Right lobe of liver (tissue), 4 donors: ENCODE data around the gene ARHGAP33.

ENCODE experiments used
- POLR2A ChIP-seq: fragments of 450-650 bp; IDR thresholded peaks from one replicate; pipeline ENCODE4 v1.6.1; 2017; ENCODE audit warnings: antibody characterized with exemption, mild to moderate bottlenecking
- TF ChIP-seq, protein P1 (sequence below), 4 donors: fragments of 200-600 bp in 3 of 4; fragments of 450-650 bp in 1 of 4; IDR thresholded peaks; one replicate each; pipeline versions ENCODE4 v1.5.1 to v1.8.0; 2016 to 2022; ENCODE audit warnings: antibody characterized with exemption in 4 of 4, mild to moderate bottlenecking in 2 of 4
- donor health status: DM: no; HTN: no; CAD: no.
- donor health status: DM: no; HTN: no; CAD: no.
- donor health status: DM: no; HTN: yes; CAD: no.

- TF ChIP-seq, protein P1, sequence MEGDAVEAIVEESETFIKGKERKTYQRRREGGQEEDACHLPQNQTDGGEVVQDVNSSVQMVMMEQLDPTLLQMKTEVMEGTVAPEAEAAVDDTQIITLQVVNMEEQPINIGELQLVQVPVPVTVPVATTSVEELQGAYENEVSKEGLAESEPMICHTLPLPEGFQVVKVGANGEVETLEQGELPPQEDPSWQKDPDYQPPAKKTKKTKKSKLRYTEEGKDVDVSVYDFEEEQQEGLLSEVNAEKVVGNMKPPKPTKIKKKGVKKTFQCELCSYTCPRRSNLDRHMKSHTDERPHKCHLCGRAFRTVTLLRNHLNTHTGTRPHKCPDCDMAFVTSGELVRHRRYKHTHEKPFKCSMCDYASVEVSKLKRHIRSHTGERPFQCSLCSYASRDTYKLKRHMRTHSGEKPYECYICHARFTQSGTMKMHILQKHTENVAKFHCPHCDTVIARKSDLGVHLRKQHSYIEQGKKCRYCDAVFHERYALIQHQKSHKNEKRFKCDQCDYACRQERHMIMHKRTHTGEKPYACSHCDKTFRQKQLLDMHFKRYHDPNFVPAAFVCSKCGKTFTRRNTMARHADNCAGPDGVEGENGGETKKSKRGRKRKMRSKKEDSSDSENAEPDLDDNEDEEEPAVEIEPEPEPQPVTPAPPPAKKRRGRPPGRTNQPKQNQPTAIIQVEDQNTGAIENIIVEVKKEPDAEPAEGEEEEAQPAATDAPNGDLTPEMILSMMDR (IDR thresholded peaks at IDR 0.05), result no peak
- peak; percentile 36 for TF ChIP-seq POLR2A
Observed at GRCh38 chr19:35756377-35757230, 18.8 kb upstream of the ARHGAP33 start, which contains the start of gene HSPB6.
